Measurements from ENCODE around the gene MINDY4B. TPM values are rescaled to one million over a fixed set of nuclear protein-coding genes. Genes with fewer than 3 reads are reported as not detected.

The MINDY4B gene
- total RNA-seq, 1 donor from 2014 or later = not detected

Other genes with a start within 250 kb of the MINDY4B start
- gene ERICH6, start 201.5 kb downstream of the MINDY4B start, total RNA-seq = not detected
- gene SIAH2, start 142.3 kb downstream of the MINDY4B start, total RNA-seq = 26.1 TPM
- not detected for gene CLRN1, start 67.3 kb upstream of the MINDY4B start, total RNA-seq
- 8.9 TPM for gene MED12L, start 180.2 kb upstream of the MINDY4B start, total RNA-seq

Measured in skeletal muscle tissue (tissue), 1 donor.